ENCODE results near the gene WDFY4. TPM values are rescaled to one million over a fixed set of nuclear protein-coding genes. Genes with fewer than 3 reads are reported as not detected.
A peak's percentile ranks its signal among the peaks of the same experiment; 100 is the strongest.

WDFY4 gene
- total and polyA plus RNA-seq, 2 of the 13 experiments (the other 11 are each of a cell fraction or from before 2014, with no cell fraction given): not detected

- peak; percentile 49; the same call in 1 of the 2 replicates for TF ChIP-seq PAXIP1 (CRISPR knock-in tag; conservative IDR thresholded peaks at IDR 0.05)
- peak; percentile 74 for TF ChIP-seq NR2F6 (IDR thresholded peaks at IDR 0.05)
- TF ChIP-seq NR2F6 (CRISPR knock-in tag; IDR thresholded peaks at IDR 0.05): peak; percentile 90
- peak; percentile 53 for TF ChIP-seq ZNF687 (CRISPR knock-in tag; IDR thresholded peaks at IDR 0.05)
- TF ChIP-seq FOXO1 (CRISPR knock-in tag; IDR thresholded peaks at IDR 0.05): peak; percentile 39; the same call in 1 of the 2 replicates
- TF ChIP-seq MNT (IDR thresholded peaks at IDR 0.05): peak; percentile 97
- TF ChIP-seq RXRA (CRISPR knock-in tag; IDR thresholded peaks at IDR 0.05): 0 out of 2 replicates have a peak, but pooled peaks have one; percentile 21
- peak; percentile 59; the same call in 1 of the 2 replicates for TF ChIP-seq HNF1A (IDR thresholded peaks at IDR 0.05; ENCODE audit: low read depth)
- peak; percentile 51; the same call in 1 of the 2 replicates for TF ChIP-seq HNF1A (CRISPR knock-in tag; IDR thresholded peaks at IDR 0.05; ENCODE audit: borderline replicate concordance)
Measured at GRCh38 chr10:48722153-48723145, 37.8 kb downstream of the WDFY4 start (continued).

All from HepG2 (cell line).